T-helper 2 cell treated with Interferon-gamma antibody and Interleukin-4, amounts not matched to agents 5 μg/mL and 100 μg/mL, for 36 hours (primary cell): ENCODE results near the gene POLR2B.

ENCODE experiments used
- DNase-seq: peaks from one replicate; pipeline ENCODE4 v3.0.0; 2021; ENCODE audit warnings: low spot score
- H3K27ac Mint-ChIP-seq: one replicate; pipeline ENCODE4 v1.8.0; 2021; ENCODE audit warnings: mild to moderate bottlenecking, mixed read lengths
- H3K27me3 Mint-ChIP-seq: one replicate; pipeline ENCODE4 v1.8.0; 2021; ENCODE audit warnings: low read depth, mixed read lengths
- H3K36me3 Mint-ChIP-seq: one replicate; pipeline ENCODE4 v1.8.0; 2021; ENCODE audit warnings: low read depth, mixed read lengths
- H3K4me1 Mint-ChIP-seq: one replicate; pipeline ENCODE4 v1.8.0; 2021; ENCODE audit warnings: low read depth, mixed read lengths
- H3K4me3 Mint-ChIP-seq: one replicate; pipeline ENCODE4 v1.8.0; 2022; ENCODE audit warnings: mild to moderate bottlenecking, moderate library complexity, mixed read lengths
- H3K9me3 Mint-ChIP-seq: one replicate; pipeline ENCODE4 v1.8.0; 2021; ENCODE audit warnings: mixed read lengths

Gene POLR2B

DNA sequence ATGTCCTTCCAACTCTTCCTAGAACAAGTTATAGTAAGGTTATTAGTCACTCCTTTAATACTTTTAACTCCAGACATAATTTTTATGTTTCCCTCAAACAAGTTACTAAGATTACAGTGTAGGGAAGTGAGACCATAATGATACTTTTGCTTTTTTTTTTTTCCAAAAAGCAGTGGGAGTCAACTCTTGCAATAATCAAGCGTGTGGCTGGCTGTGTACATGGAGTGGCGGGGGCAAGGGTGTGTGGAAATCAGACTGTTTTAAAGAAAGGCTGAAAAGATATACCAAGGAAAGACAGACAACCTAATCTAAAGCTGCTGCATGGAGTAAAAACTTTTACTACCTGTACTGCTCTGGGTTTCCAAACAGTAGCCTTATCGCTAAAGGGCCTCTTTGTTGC, 5.4 kb upstream of the POLR2B start:
- peaks cover 16% of the 10 kb centered on the region for H3K4me1 Mint-ChIP-seq
- H3K4me3 Mint-ChIP-seq = no peak overlapping the region
- no peak overlapping the region for H3K27ac Mint-ChIP-seq
- peaks cover 18% of the 10 kb centered on the region for H3K9me3 Mint-ChIP-seq
- peaks cover 66% of the 10 kb centered on the region for H3K36me3 Mint-ChIP-seq
- no peak for DNase-seq
- H3K27me3 Mint-ChIP-seq = no peaks in the 10 kb centered on the region

DNA sequence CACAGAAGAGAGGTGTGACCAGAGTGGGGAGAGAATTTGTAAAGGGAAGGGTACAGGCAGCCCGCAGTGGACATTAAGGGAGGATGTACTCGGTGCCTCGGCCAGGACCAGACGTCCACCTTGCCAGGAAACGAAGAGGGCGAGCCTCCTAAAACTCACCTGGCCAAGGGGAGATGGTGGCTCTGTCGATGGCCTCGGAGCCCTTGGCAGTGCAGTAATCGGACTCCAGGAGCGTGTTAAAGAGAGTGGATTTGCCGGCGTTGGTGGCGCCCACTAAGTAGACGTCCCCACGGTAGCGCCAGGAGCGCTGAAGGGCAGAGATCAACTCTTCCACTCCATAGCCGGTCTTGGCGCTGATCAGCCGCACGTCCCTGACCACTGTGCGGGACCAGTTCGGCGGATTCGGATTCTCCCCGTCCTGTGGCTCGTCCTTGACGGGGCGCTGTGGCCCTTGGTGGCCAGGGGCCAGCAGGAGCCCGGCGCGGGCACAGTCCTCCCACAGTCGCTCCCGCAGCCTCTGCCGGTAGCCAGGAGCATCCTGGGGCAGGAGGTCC, 2.3 kb upstream of the POLR2B start:
- Mint-ChIP-seq H3K9me3 (peaks cover 18% of the 10 kb centered on the region), H3K27ac (peak overlapping the region; percentile 52), H3K36me3 (peaks cover 62% of the 10 kb centered on the region), H3K27me3 (no peaks in the 10 kb centered on the region), H3K4me3 (peak overlapping the region; percentile 96), H3K4me1 (peaks cover 23% of the 10 kb centered on the region)
- no peak for DNase-seq

DNA sequence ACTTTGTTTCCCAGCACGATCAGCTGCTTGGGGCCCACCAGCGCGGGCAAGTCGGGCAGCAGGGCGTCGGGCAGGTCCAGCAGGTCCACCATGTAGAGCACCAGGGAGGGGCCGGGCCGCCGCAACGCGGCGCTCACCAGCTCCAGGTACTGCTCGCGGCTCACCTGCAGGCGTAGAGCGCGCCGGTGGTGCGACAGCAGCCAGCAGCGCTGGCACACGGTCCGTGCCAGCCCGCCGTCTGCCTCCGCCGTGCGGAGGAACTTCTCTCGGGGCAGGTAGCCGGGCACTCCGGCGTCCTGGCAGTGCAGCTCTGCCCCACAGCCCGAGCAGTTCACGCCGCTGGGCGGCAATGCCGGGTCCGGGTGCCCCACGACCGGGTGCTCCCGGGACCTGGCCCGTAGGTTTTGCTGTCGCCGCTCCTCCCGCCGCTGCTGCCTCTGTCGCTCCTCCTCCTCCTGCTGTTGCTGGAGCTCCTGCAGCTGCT, 1.8 kb upstream of the POLR2B start:
- Mint-ChIP-seq H3K36me3 (peaks cover 63% of the 10 kb centered on the region), H3K4me1 (peaks cover 26% of the 10 kb centered on the region), H3K9me3 (peaks cover 18% of the 10 kb centered on the region), H3K27me3 (no peaks in the 10 kb centered on the region), H3K27ac (peak overlapping the region; percentile 98), H3K4me3 (peak overlapping the region; percentile 96)
- DNase-seq = peak; percentile 41

- peaks cover 61% of the 10 kb centered on the region for H3K36me3 Mint-ChIP-seq
Measured at GRCh38 chr4:56977321-56978012, 1.2 kb upstream of the POLR2B start, which contains the start of gene NOA1. Gene NOA1 (minus strand): TSS chr4:56977606. CDS start chr4:56977585, 21 bp downstream.

GRCh38 chr4:56979421-56980072, 851 bp downstream of the POLR2B start:
- Mint-ChIP-seq H3K4me1 (peaks cover 33% of the 10 kb centered on the region), H3K4me3 (peak overlapping the region; percentile 96), H3K9me3 (no peaks in the 10 kb centered on the region), H3K27ac (peak overlapping the region; percentile 98), H3K27me3 (no peaks in the 10 kb centered on the region), H3K36me3 (peaks cover 52% of the 10 kb centered on the region)
- DNase-seq = peak; percentile 65

More at GRCh38 chr4:56977321-56978012, 1.2 kb upstream of the POLR2B start, which contains the start of gene NOA1:
- Mint-ChIP-seq H3K4me3 (peak within 1 kb of the TSS; percentile 96), H3K4me1 (peaks cover 28% of the 10 kb centered on the region), H3K27ac (peak within 1 kb of the TSS; percentile 98), H3K27me3 (no peaks in the 10 kb centered on the region), H3K9me3 (peaks cover 14% of the 10 kb centered on the region)
- DNase-seq = peak; percentile 99

DNA sequence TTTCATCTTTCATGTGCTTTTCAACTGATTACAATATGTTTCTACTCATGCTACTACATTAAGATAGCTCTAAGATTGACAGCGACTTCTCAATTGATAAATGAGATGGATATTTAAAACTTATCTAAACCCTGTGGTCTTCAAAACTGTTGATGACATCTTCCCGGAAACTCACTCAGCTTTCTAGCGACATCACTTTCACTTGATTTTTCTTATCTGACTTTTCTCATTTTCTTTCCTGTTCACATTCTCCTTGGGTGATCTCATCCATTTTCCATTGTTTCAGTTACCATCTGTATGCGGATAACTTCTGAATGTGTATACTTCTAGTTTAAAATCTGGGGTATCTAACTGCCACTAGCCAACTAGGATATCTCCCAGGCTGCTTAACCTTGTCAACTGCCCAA, 3.1 kb downstream of the POLR2B start:
- Mint-ChIP-seq H3K27me3 (no peaks in the 10 kb centered on the region), H3K36me3 (peaks cover 51% of the 10 kb centered on the region), H3K27ac (peak overlapping the region; percentile 67), H3K4me3 (peak overlapping the region; percentile 96), H3K9me3 (no peaks in the 10 kb centered on the region), H3K4me1 (peaks cover 30% of the 10 kb centered on the region)
- no peak for DNase-seq

GRCh38 chr4:56986192-56986591, 7.5 kb downstream of the POLR2B start:
- Mint-ChIP-seq H3K4me1 (peaks cover 38% of the 10 kb centered on the region), H3K9me3 (no peaks in the 10 kb centered on the region), H3K27ac (no peak overlapping the region), H3K4me3 (no peak overlapping the region), H3K27me3 (no peaks in the 10 kb centered on the region), H3K36me3 (peaks cover 63% of the 10 kb centered on the region)
- no peak for DNase-seq

GRCh38 chr4:56986952-56987351, 8.3 kb downstream of the POLR2B start:
- Mint-ChIP-seq H3K9me3 (no peaks in the 10 kb centered on the region), H3K4me1 (peaks cover 37% of the 10 kb centered on the region), H3K4me3 (no peak overlapping the region), H3K36me3 (peaks cover 63% of the 10 kb centered on the region), H3K27me3 (no peaks in the 10 kb centered on the region), H3K27ac (no peak overlapping the region)
- no peak for DNase-seq

DNA sequence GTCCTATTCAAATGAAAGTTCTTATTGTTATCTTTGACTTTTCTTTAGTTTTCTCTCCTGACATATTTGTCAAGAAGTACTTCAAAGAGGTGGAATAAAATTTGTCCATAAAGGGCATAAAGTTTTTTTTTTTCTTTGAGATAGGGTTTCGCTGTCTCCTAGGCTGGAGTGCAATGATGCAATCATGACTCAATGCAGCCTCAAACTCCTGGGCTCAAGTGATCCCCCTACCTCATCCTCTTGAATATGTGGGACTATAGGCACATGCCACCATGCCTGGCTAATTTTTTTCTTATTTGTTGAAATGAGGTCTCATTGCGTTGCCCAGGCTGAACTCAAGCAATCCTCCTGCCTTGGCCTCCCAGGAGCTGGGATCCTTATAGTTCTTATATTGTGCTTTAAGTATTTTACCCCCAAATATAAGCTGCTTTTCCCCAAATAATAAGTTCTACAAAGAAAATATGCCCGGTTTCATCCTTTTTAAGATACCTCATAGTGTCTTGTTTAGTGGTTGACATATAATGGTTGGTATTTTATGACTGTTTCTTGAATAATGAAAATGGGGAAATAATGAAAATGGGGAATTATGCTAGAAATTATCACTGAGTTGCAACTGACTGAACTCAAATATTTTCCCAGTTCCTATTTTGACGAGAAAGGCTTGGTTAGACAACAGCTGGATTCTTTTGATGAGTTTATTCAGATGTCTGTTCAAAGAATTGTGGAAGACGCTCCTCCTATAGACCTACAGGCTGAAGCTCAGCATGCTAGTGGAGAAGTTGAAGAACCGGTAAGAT, 11.6 kb downstream of the POLR2B start:
- Mint-ChIP-seq H3K36me3 (peaks cover 64% of the 10 kb centered on the region), H3K27me3 (no peaks in the 10 kb centered on the region), H3K4me1 (peaks cover 26% of the 10 kb centered on the region), H3K27ac (no peak overlapping the region), H3K9me3 (no peaks in the 10 kb centered on the region), H3K4me3 (no peak overlapping the region)
- DNase-seq = no peak

DNA sequence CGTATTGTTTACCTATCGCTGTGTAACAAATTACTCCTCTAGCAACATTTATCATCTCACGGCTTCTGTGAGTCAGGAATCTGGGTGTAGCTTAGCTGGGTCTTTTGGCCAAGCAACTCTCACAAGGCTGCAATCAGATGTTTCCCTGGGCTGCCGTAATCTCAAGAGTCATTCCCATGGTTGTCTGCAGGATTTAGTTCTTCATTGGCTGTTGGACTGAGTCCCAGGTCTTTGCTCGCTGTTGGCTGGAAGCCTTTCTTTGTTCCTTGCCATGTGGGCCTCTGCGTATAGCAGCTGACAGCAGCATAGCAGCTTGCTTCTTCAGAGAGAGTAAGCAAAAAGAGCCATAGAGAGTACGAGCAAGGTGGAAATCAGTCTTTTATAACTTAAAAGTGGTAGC, 16.8 kb downstream of the POLR2B start:
- no peak for DNase-seq
- Mint-ChIP-seq H3K4me3 (no peak overlapping the region), H3K4me1 (peaks cover 20% of the 10 kb centered on the region), H3K27ac (no peak overlapping the region), H3K36me3 (peaks cover 60% of the 10 kb centered on the region), H3K9me3 (no peaks in the 10 kb centered on the region), H3K27me3 (no peaks in the 10 kb centered on the region)

- peaks cover 52% of the 10 kb centered on the region for H3K36me3 Mint-ChIP-seq
- H3K9me3 Mint-ChIP-seq = no peaks in the 10 kb centered on the region
- DNase-seq = no peak
- H3K27ac Mint-ChIP-seq = no peak overlapping the region
- no peaks in the 10 kb centered on the region for H3K27me3 Mint-ChIP-seq
- no peak overlapping the region for H3K4me3 Mint-ChIP-seq
- H3K4me1 Mint-ChIP-seq = peaks cover 6% of the 10 kb centered on the region
Measured at GRCh38 chr4:56999751-57000150, 21.1 kb downstream of the POLR2B start.

GRCh38 chr4:57013543-57014120, 34.9 kb downstream of the POLR2B start:
- Mint-ChIP-seq H3K27me3 (no peaks in the 10 kb centered on the region), H3K36me3 (peaks cover 51% of the 10 kb centered on the region), H3K9me3 (no peaks in the 10 kb centered on the region), H3K4me3 (no peak overlapping the region), H3K4me1 (peaks cover 2% of the 10 kb centered on the region), H3K27ac (no peak overlapping the region)
- no peak for DNase-seq

GRCh38 chr4:57018980-57019379, 40.3 kb downstream of the POLR2B start:
- H3K9me3 Mint-ChIP-seq = no peaks in the 10 kb centered on the region
- DNase-seq = no peak
- peaks cover 2% of the 10 kb centered on the region for H3K4me1 Mint-ChIP-seq
- H3K36me3 Mint-ChIP-seq = peaks cover 61% of the 10 kb centered on the region
- H3K4me3 Mint-ChIP-seq = no peak overlapping the region
- H3K27ac Mint-ChIP-seq = no peak overlapping the region
- no peaks in the 10 kb centered on the region for H3K27me3 Mint-ChIP-seq
